Measurements from ENCODE around the gene ATP8B2.
A peak's percentile ranks its signal among the peaks of the same experiment; 100 is the strongest.

- TF ChIP-seq RAD21 (IDR thresholded peaks at IDR 0.05) (peak; percentile 32 to 50), CTCF (IDR thresholded peaks at IDR 0.05; ENCODE audit: low read depth, low read length, missing input control) (peak; percentile 37), ATF3 (IDR thresholded peaks at IDR 0.05) (no peak), FOXA2 (IDR thresholded peaks at IDR 0.05) (no peak), SP1 (IDR thresholded peaks at IDR 0.05) (no peak), JUND (IDR thresholded peaks at IDR 0.05) (no peak), TAF1 (conservative IDR thresholded peaks at IDR 0.05) (no peak)
These were observed 539 bp downstream of the ATP8B2 start for GRCh38 chr1:154325583-154326545.
